GM18909 (cell line): Measurements from ENCODE around the gene HERC3.

Source experiments
- ATAC-seq: cut with Tn5 transposase; IDR thresholded peaks from one replicate; pipeline ENCODE4 v1.9.1; 2021; ENCODE audit warnings: mild to moderate bottlenecking; ENCODE audit not compliant: unreplicated experiment, poor library complexity

HERC3 gene

DNA sequence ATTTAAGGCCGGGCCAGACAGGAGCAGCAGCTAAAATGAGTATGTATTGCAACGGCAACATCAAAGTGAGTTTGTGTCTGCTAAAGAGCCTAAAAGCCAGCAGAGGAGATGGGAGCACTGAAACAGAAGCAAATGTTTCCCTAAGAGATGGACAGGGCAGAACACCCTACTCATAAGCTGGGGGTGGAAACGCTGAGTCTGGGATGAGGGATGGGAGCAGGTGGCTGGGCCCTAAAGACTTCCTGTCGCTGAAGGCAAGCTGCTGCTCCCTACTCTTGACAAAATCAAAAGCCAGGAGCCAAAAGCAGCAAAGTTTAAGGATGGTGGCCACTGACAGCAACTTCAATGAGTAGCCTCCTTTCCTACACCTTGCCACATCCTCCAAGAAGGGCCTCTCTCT lies 145.9 kb downstream of the HERC3 start:
- ATAC-seq, result no peak

GRCh38 chr4:88742561-88742960 lies 150.3 kb downstream of the HERC3 start:
- ATAC-seq, result no peak

DNA sequence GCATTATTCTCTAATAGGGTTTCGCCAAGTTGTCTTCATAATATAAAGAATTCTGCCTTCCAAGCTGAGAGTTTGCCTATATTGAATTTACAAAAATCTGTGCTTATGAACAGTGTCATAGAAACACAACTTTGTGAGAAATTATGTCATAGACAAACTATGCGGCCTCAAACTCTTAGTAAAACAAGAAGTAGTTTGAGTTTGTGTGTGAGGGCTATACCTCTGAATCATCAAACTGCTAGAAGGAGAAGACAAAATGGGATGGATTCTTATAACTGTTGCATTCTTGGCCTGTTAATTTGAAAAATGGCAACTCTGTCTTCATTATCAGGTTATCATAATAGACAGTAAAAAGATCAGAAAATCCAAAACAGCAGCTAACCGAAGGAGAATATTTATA lies 151.4 kb downstream of the HERC3 start:
- no peak for ATAC-seq

- no peak for ATAC-seq
Observed at GRCh38 chr4:88744609-88745008, 152.3 kb downstream of the HERC3 start.

DNA sequence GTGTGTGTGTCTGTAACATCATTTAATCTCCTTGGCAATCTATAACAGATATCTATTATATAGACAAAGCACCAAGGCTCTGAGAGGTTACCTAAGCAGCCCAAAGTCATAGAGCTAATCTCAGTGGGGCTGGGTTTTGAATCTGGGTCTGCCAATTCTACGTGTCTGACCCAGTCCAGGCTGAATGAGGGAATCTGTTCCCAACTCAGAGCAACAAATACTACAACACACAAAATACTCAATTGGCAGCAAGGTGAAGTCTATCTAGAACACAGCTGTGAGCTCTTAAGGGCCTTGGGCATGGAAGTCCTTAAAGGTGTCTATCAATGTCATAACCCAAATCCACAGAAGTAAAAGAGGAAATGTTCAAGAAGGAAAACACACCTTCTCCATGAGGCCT lies 152.9 kb downstream of the HERC3 start:
- no peak for ATAC-seq

GRCh38 chr4:88745581-88746163 lies 153.4 kb downstream of the HERC3 start:
- no peak for ATAC-seq

GRCh38 chr4:88746206-88746605 lies 153.9 kb downstream of the HERC3 start:
- no peak for ATAC-seq

- ATAC-seq, result no peak
Observed at GRCh38 chr4:88747351-88747750, 155.1 kb downstream of the HERC3 start.

DNA sequence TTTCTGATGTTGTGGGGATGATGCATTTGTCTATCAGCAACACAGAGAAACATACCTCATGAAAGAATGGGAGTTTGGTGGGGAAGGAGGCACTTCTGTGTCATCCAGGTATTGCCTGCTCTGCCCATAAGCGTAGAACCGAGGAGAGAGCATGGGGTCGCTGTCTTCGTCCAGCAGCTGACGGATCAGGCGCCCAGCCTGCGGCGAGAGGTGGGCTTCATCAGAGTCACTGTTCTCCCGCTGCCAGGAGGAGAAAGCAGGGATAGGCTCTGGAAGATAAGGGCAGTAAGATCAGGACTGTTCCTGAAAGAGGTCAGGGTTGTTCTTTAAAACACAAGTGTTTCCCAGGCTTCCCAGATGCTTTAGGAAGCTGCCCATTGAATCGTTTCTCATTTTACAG lies 158.1 kb downstream of the HERC3 start:
- no peak for ATAC-seq

DNA sequence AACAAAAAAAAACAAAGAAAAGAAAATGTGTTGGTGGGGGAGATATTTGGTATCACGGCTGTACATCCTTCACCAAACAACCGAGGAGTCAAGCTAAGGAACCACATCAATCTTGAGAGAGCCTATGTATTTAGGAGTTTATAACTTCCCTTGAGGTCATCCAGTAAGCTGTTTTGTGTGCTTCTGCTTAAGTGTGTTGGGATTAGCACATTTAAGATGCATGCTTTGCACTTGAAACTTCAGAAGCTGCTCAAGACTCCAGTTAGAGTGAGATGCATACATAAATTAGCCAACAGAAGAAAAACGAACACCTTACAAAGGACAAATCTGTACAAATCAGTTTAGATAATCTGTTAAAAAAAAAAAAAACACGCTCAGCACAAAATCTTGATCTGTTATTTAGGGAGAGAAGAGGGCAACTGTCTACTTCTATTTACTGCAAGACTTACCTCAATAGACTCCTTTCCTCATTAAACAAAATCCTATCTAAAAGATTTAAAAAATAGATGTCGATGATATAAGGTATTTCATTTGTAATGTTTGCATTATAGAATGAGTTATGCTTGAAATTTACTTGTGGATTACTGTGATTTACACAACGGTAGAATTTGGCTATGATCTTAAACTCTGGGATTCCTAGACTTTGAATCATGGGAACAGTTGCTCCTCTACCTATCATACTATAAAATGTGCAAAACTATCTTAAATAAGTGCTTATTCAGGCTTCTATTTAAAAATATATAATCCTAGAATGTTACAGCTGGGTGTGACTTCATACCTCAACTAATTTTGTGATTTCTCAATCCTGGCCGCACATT lies 159.2 kb downstream of the HERC3 start:
- no peak for ATAC-seq

GRCh38 chr4:88752076-88752463 lies 159.8 kb downstream of the HERC3 start:
- no peak for ATAC-seq

GRCh38 chr4:88752754-88753153 lies 160.5 kb downstream of the HERC3 start:
- ATAC-seq, result no peak

GRCh38 chr4:88753658-88754571 lies 161.6 kb downstream of the HERC3 start:
- no peak for ATAC-seq

DNA sequence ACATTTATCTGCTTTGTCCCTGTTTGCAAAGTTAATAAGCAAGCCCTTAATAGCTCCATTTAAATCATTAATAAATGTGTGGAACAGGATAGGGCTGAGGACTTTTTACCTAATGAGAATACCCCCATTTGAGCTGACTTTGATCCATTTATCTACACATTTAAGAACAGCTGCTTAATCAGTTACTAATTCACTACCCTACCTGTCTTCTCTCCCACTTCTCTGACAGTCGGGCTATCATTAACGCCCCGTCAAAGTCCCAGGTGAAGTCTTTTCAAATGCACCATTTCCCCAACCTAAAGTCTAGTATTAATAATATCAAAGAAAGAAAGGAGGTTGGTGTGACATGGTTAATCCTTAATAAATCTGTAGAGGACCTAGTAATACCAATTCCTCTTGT lies 162.5 kb downstream of the HERC3 start:
- no peak for ATAC-seq

DNA sequence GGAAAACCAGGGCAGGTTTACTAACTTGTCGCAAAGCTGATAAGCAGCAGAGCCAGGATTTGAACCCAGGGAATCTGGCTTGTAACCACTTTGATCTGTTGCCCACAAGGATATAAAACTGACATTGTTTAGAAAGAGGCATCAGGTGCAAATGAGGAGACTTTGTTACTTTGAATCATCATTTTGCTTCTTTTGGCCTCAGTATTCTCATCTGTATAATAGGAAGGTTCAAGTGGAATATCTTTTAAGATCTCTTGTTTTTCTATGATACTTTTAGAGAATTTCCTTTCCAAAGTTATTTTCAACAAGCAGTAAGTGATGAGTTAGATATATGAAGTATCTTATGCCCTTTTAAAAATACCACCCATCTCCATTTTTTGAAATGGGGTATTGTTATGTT lies 163.2 kb downstream of the HERC3 start:
- ATAC-seq, result no peak

- no peak for ATAC-seq
Observed at GRCh38 chr4:88756149-88756548, 163.9 kb downstream of the HERC3 start.

GRCh38 chr4:88757067-88757466 lies 164.8 kb downstream of the HERC3 start:
- no peak for ATAC-seq

DNA sequence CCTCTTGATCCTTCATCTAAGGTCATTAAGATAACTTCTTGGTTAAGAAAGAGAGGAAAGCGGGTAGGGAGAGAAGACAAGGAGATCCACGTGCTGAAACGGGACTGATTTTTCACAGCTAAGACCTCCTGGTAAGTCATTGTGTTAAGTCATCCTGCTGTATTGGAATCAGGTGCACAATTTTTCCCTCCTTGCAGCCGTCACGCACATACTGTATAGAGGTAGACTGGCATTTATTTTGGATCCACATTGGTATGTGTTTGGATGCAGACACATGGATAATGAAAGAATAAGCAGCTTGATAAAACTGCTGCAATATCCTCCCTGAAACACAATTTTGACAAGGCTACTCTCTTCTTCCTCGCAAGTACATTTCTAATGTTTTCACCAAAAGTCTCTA lies 165.5 kb downstream of the HERC3 start:
- ATAC-seq, result no peak
